Left ventricle myocardium inferior (tissue), 1 donor: ENCODE measurements around the gene SLC25A47. TPM values are rescaled to one million over a fixed set of nuclear protein-coding genes. Genes with fewer than 3 reads are reported as not detected.
"Not testable (repeated sequence)": the region's sequence is repeated elsewhere in the genome, so short reads cannot be mapped to it uniquely, and the experiment has no call there.

Source experiments
- DNase-seq: peaks from one replicate; pipeline ENCODE4 v3.0.0-alpha.2; 2020
- H3K27ac ChIP-seq: fragments of 200-600 bp; replicated peaks from 2 replicates; pipeline ENCODE4 v1.8.0; 2021
- H3K27me3 ChIP-seq: fragments of 200-600 bp; 2 replicates; pipeline ENCODE4 v1.8.0; 2021; ENCODE audit warnings: low read depth
- H3K36me3 ChIP-seq: fragments of 200-600 bp; 2 replicates; pipeline ENCODE4 v1.8.0; 2021
- H3K4me1 ChIP-seq: fragments of 200-600 bp; 2 replicates; pipeline ENCODE4 v1.8.0; 2021
- H3K4me3 ChIP-seq: fragments of 200-600 bp; 2 replicates; pipeline ENCODE4 v1.8.0; 2021; ENCODE audit warnings: mild to moderate bottlenecking, moderate library complexity
- H3K9me3 ChIP-seq: fragments of 200-600 bp; replicated peaks from 2 replicates; pipeline ENCODE4 v1.8.0; 2021
- CTCF ChIP-seq: fragments of 200-600 bp; IDR thresholded peaks from 2 replicates; pipeline ENCODE4 v1.8.0; 2021; ENCODE audit warnings: antibody characterized with exemption, mild to moderate bottlenecking, borderline replicate concordance
- intact Hi-C: fragments of 100-400 bp; cut with micrococcal nuclease; formaldehyde crosslinking; loops from one replicate; pipeline ENCODE4 v1.11.0; 2022
- total RNA-seq: library from RNA; stranded (reverse); fragmentation: NEBNext Ultra II Directional; extraction: Animal tissue kit (Norgen Biotek cat#: 25700); gene quantifications from one replicate; pipeline ENCODE4 v1.2.1, GENCODE V29; 2021
- donor health status: DM: no; HTN: yes; CAD: no; lungs with severe emphysema.

SLC25A47 gene
- total RNA-seq, 1 donor from 2014 or later, result not detected

- Histone ChIP-seq H3K36me3 (peaks cover 14% of the 10 kb centered on the region), H3K27me3 (no peaks in the 10 kb centered on the region), H3K4me3 (no peak overlapping the region), H3K27ac (no peak overlapping the region), H3K9me3 (no peaks in the 10 kb centered on the region), H3K4me1 (peaks cover 76% of the 10 kb centered on the region)
- DNase-seq, result no peak
- TF ChIP-seq CTCF, result no peak
- intact Hi-C loops, result loop anchor here (10.0 kb wide), 1 partner anchor 87 kb away; the partner anchor contains the start of gene WDR25
Measured at GRCh38 chr14:100287202-100287997, 35.7 kb upstream of the SLC25A47 start.

- not testable (repeated sequence) for DNase-seq, H3K27me3 ChIP-seq, H3K4me3 ChIP-seq, H3K27ac ChIP-seq, H3K9me3 ChIP-seq
- intact Hi-C loops, result loop anchor here (10.0 kb wide), 1 partner anchor 87 kb away; the partner anchor contains the start of gene WDR25
- peaks cover 16% of the 10 kb centered on the region for H3K36me3 ChIP-seq
- H3K4me1 ChIP-seq, result peaks cover 70% of the 10 kb centered on the region
Measured at GRCh38 chr14:100287998-100288295, 35.2 kb upstream of the SLC25A47 start.

- intact Hi-C loops, result loop anchor here (10.0 kb wide), 1 partner anchor 86 kb away; the partner anchor contains the start of gene WDR25
- DNase-seq, result no peak
Measured at GRCh38 chr14:100288382-100289185, 34.6 kb upstream of the SLC25A47 start.

GRCh38 chr14:100289916-100290606, 33.1 kb upstream of the SLC25A47 start:
- TF ChIP-seq CTCF, result no peak
- DNase-seq, result no peak
- peak overlapping the region; percentile 8 for H3K27ac ChIP-seq
- intact Hi-C loops, result loop anchor here (10.0 kb wide), 1 partner anchor 85 kb away; the partner anchor contains the start of gene WDR25
- H3K36me3 ChIP-seq, result peaks cover 16% of the 10 kb centered on the region
- H3K4me1 ChIP-seq, result peaks cover 64% of the 10 kb centered on the region
- H3K27me3 ChIP-seq, result no peaks in the 10 kb centered on the region
- no peak overlapping the region for H3K4me3 ChIP-seq
- no peaks in the 10 kb centered on the region for H3K9me3 ChIP-seq

More at GRCh38 chr14:100288382-100289185, 34.6 kb upstream of the SLC25A47 start:
- no peaks in the 10 kb centered on the region for H3K27me3 ChIP-seq
- no peaks in the 10 kb centered on the region for H3K9me3 ChIP-seq
- no peak overlapping the region for H3K27ac ChIP-seq
- no peak overlapping the region for H3K4me3 ChIP-seq
- TF ChIP-seq CTCF, result no peak
- H3K36me3 ChIP-seq, result peaks cover 16% of the 10 kb centered on the region
- peaks cover 68% of the 10 kb centered on the region for H3K4me1 ChIP-seq

GRCh38 chr14:100290607-100291304, 32.4 kb upstream of the SLC25A47 start:
- Histone ChIP-seq H3K27ac (no peak overlapping the region), H3K9me3 (no peaks in the 10 kb centered on the region), H3K27me3 (no peaks in the 10 kb centered on the region), H3K4me3 (no peak overlapping the region), H3K36me3 (peaks cover 16% of the 10 kb centered on the region), H3K4me1 (peaks cover 57% of the 10 kb centered on the region)
- intact Hi-C loops, result no loop called here
- no peak for DNase-seq
- no peak for TF ChIP-seq CTCF
